HUES64 (cell line): Measurements from ENCODE around the gene ZBTB39.

Experiments
- H3K27ac ChIP-seq: 2 replicates; pipeline ENCODE4 v1.7.0; 2013; ENCODE audit warnings: low read depth, low read length, inconsistent platforms
- H3K27me3 ChIP-seq: 2 replicates; pipeline ENCODE4 v1.6.1; 2013; ENCODE audit warnings: mild to moderate bottlenecking, low read length; ENCODE audit not compliant: insufficient read depth
- H3K36me3 ChIP-seq: 2 replicates; pipeline ENCODE4 v1.6.1; 2013; ENCODE audit warnings: mild to moderate bottlenecking, low read length; ENCODE audit not compliant: insufficient read depth
- H3K4me1 ChIP-seq: 2 replicates; pipeline ENCODE4 v1.6.1; 2013; ENCODE audit warnings: mild to moderate bottlenecking, low read length, moderate library complexity; ENCODE audit not compliant: insufficient read depth
- H3K4me3 ChIP-seq: 2 replicates; pipeline ENCODE4 v1.5.1; 2013; ENCODE audit warnings: mild to moderate bottlenecking, low read length, moderate library complexity
- H3K9ac ChIP-seq: 2 replicates; pipeline ENCODE4 v1.6.1; 2013; ENCODE audit warnings: mild to moderate bottlenecking, low read depth, low read length
- H3K9me3 ChIP-seq: 2 replicates; pipeline ENCODE4 v1.6.1; 2013; ENCODE audit warnings: low read depth, low read length; ENCODE audit not compliant: insufficient read depth
- WGBS: fragments of 150-250, 120-280 bp; methylation state at CpG from one replicate; pipeline ENCODE4 v1.1.7; 2013; ENCODE audit warnings: missing lambda C conversion rate; 5-methylcytosine and 5-hydroxymethylcytosine counted together

ZBTB39 gene

DNA sequence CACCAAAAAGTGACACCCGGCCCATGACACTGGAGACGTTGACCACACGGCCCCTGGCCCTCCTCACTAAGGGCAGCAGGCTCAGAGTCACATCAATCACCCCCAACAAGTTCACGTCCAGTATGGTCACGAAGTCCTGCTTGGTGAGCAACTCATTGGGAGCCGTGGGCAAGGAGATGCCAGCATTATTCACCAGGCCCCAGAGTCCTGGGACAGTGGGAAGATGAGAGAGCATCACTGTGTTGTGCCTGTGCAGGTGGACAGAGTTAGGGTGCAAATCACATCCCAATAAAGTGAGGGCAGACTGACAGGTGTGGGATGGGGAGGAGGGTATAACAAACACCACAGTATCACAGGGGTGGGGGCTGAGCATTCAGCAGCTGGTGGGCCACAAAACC is 51.4 kb downstream of the ZBTB39 start:
- WGBS: 84% methylated on average over 6 of the region's 6 CpGs
- no peaks in the 10 kb centered on the region for H3K27me3 ChIP-seq

DNA sequence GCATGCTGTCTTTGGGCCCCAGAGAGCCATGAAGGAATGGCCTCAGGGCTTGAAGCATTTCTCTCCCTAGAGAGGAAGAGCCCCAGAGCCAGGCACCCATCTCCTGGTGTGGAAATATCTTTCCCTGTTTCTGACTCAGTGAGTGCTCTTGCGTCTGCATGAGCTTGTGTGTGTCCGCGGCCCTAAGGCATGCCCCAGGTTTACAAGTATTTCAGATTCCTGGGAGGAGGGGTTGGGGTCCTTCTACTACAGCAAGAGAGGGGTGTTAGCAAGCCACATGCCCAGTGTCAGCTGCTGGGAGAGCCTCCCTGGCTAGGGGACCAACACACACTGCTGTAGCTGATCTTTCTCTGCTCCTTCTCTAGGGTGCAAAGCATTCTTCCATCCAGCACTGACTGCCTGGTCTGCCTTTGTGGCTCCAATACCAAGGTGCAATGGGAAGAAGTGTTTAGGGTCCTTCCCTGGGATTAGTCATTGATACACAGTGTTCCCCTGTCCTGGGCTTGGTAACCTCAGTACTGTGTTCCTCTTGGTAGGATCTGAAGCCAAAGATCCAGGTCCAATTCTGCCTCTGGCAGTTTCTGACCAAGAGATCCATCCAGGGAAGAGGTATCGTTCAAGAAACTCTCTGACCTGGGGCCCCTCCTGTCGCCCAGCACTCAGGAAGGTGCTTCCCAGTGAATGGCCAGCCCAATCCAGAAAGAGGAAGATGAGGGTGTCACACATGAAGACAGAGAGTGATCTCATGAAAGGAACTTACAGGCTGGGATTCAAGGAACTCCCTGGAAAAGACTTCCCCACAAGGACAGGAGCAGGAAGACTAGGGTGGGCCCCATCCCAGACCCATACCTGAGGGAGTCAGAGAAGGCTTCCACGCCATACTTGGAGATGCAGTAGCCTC is 52.0 kb downstream of the ZBTB39 start:
- WGBS: 91% methylated on average over 6 of the region's 6 CpGs
- H3K36me3 ChIP-seq: no peaks in the 10 kb centered on the region
- no peak overlapping the region for H3K9ac ChIP-seq
- H3K4me1 ChIP-seq: no peaks in the 10 kb centered on the region
- peaks cover 17% of the 10 kb centered on the region; the same call in 1 of the 2 replicates for H3K9me3 ChIP-seq
- no peaks in the 10 kb centered on the region for H3K27me3 ChIP-seq
- H3K27ac ChIP-seq: no peak overlapping the region
- no peak overlapping the region for H3K4me3 ChIP-seq

More for the DNA sequence above, 51.4 kb downstream of the ZBTB39 start:
- Histone ChIP-seq H3K9me3 (peaks cover 17% of the 10 kb centered on the region; the same call in 1 of the 2 replicates), H3K36me3 (no peaks in the 10 kb centered on the region), H3K27ac (no peak overlapping the region), H3K4me3 (no peak overlapping the region), H3K4me1 (no peaks in the 10 kb centered on the region), H3K9ac (no peak overlapping the region)

GRCh38 chr12:56953314-56953713 is 53.0 kb downstream of the ZBTB39 start:
- no peaks in the 10 kb centered on the region for H3K4me1 ChIP-seq
- no peaks in the 10 kb centered on the region for H3K27me3 ChIP-seq
- H3K9me3 ChIP-seq: peaks cover 12% of the 10 kb centered on the region; the same call in 1 of the 2 replicates
- no peaks in the 10 kb centered on the region for H3K36me3 ChIP-seq
- WGBS: 49% methylated on average over 1 of the region's 1 CpG
- H3K27ac ChIP-seq: no peak overlapping the region
- no peak overlapping the region for H3K4me3 ChIP-seq
- no peak overlapping the region for H3K9ac ChIP-seq

- no peak overlapping the region for H3K9ac ChIP-seq
- no peak overlapping the region for H3K27ac ChIP-seq
- WGBS: 89% methylated on average over 11 of the region's 11 CpGs
- no peak overlapping the region for H3K4me3 ChIP-seq
- no peaks in the 10 kb centered on the region for H3K9me3 ChIP-seq
- no peaks in the 10 kb centered on the region for H3K27me3 ChIP-seq
- no peaks in the 10 kb centered on the region for H3K4me1 ChIP-seq
- H3K36me3 ChIP-seq: no peaks in the 10 kb centered on the region
Measured at GRCh38 chr12:56951582-56952339, 54.6 kb downstream of the ZBTB39 start.

DNA sequence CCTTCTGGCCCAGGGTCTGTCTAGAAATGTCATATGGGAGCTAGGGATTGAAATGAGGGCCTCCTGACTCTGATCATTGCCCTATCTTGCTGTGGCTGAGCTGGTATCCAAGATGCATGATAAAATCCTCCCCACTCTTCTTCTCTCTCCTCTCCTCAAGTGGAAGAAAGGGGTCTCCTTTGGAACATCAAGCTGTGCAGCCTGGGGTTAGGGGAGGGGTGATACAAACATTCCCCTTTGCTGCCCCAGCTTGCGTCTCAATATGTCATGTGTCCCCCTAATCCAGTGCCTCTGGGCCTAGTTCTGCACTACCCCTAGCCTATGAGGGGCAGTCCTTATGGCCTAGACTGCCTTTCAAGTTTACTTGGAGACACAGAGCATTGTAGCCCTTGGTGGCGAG is 57.5 kb downstream of the ZBTB39 start:
- Histone ChIP-seq H3K27ac (no peak overlapping the region), H3K4me3 (no peak overlapping the region), H3K27me3 (no peaks in the 10 kb centered on the region), H3K9ac (no peak overlapping the region), H3K36me3 (no peaks in the 10 kb centered on the region), H3K4me1 (no peaks in the 10 kb centered on the region), H3K9me3 (peaks cover 10% of the 10 kb centered on the region; the same call in 1 of the 2 replicates)
- WGBS: 96% methylated on average over 2 of the region's 2 CpGs
